Middle frontal gyrus (tissue), 1 donor: ENCODE measurements around the gene ZNF408.
"Not testable (repeated sequence)": the region's sequence is repeated elsewhere in the genome, so short reads cannot be mapped to it uniquely, and the experiment has no call there.

Experiments
- DNase-seq: peaks from one replicate; pipeline ENCODE4 v3.0.0-alpha.2; 2015; ENCODE audit warnings: low spot score; ENCODE audit errors: extremely low spot score

The ZNF408 gene

GRCh38 chr11:46696212-46696558, 4.6 kb upstream of the ZNF408 start:
- DNase-seq, result peak; percentile 88

GRCh38 chr11:46697303-46697702, 3.5 kb upstream of the ZNF408 start:
- DNase-seq, result no peak

GRCh38 chr11:46697723-46698122, 3.1 kb upstream of the ZNF408 start:
- DNase-seq, result no peak

- DNase-seq, result no peak
Observed at GRCh38 chr11:46698597-46698996, 2.2 kb upstream of the ZNF408 start.

GRCh38 chr11:46701078-46701654, 335 bp downstream of the ZNF408 start:
- DNase-seq, result no peak

GRCh38 chr11:46705070-46705688, 4.3 kb downstream of the ZNF408 start:
- no peak for DNase-seq

GRCh38 chr11:46706886-46707285, 6.1 kb downstream of the ZNF408 start:
- DNase-seq, result no peak

- DNase-seq, result not testable (repeated sequence)
Observed at GRCh38 chr11:46709351-46709750, 8.5 kb downstream of the ZNF408 start.

GRCh38 chr11:46710821-46711269, 10.0 kb downstream of the ZNF408 start:
- peak; percentile 51 for DNase-seq

GRCh38 chr11:46711303-46711702, 10.5 kb downstream of the ZNF408 start:
- DNase-seq, result no peak

- DNase-seq, result no peak
Observed at GRCh38 chr11:46712874-46713576, 12.2 kb downstream of the ZNF408 start.

GRCh38 chr11:46717825-46718154, 17.0 kb downstream of the ZNF408 start:
- not testable (repeated sequence) for DNase-seq

GRCh38 chr11:46718155-46719019, 17.6 kb downstream of the ZNF408 start:
- DNase-seq, result no peak

- no peak for DNase-seq
Observed at GRCh38 chr11:46719048-46719542, 18.3 kb downstream of the ZNF408 start, which contains the start of gene F2. Gene F2 (plus strand): TSS chr11:46719213. CDS start chr11:46719236, 23 bp downstream.

- no peak for DNase-seq
Observed at GRCh38 chr11:46719543-46720218, 18.9 kb downstream of the ZNF408 start.

- DNase-seq, result no peak
Observed at GRCh38 chr11:46721286-46721685, 20.5 kb downstream of the ZNF408 start.

GRCh38 chr11:46722566-46723358, 21.9 kb downstream of the ZNF408 start:
- DNase-seq, result no peak

GRCh38 chr11:46723359-46723680, 22.5 kb downstream of the ZNF408 start:
- no peak for DNase-seq

GRCh38 chr11:46724088-46724487, 23.3 kb downstream of the ZNF408 start:
- no peak for DNase-seq
